Measurements from ENCODE around the gene ABCA1.

Gene ABCA1

GRCh38 chr9:104748359-104749031 lies 179.5 kb downstream of the ABCA1 start:
- no peak for DNase-seq

- DNase-seq: peak; percentile 69 to 79
Observed at GRCh38 chr9:104747565-104748358, 180.2 kb downstream of the ABCA1 start, which contains the start of gene NIPSNAP3A. Gene NIPSNAP3A (plus strand): TSS chr9:104747683. CDS start chr9:104747793, 110 bp downstream.

GRCh38 chr9:104747245-104747564 lies 180.8 kb downstream of the ABCA1 start:
- no peak for DNase-seq

- no peak for DNase-seq
Observed at GRCh38 chr9:104746798-104747197, 181.2 kb downstream of the ABCA1 start.

- no peak for DNase-seq
Observed at GRCh38 chr9:104746285-104746684, 181.7 kb downstream of the ABCA1 start.

- DNase-seq: no peak
Observed at GRCh38 chr9:104745852-104746251, 182.1 kb downstream of the ABCA1 start.

- DNase-seq: no peak
Observed at GRCh38 chr9:104743376-104743985, 184.5 kb downstream of the ABCA1 start.

GRCh38 chr9:104740621-104741020 lies 187.3 kb downstream of the ABCA1 start:
- DNase-seq: no peak

GRCh38 chr9:104738452-104738851 lies 189.5 kb downstream of the ABCA1 start:
- no peak for DNase-seq
